MV-4-11 (cell line): ENCODE measurements around the gene CATSPERE.

Experiments
- DNase-seq: peaks from one replicate; lab custom pipeline; 2025; lab: John Stamatoyannopoulos, UW

Gene CATSPERE, protein sequence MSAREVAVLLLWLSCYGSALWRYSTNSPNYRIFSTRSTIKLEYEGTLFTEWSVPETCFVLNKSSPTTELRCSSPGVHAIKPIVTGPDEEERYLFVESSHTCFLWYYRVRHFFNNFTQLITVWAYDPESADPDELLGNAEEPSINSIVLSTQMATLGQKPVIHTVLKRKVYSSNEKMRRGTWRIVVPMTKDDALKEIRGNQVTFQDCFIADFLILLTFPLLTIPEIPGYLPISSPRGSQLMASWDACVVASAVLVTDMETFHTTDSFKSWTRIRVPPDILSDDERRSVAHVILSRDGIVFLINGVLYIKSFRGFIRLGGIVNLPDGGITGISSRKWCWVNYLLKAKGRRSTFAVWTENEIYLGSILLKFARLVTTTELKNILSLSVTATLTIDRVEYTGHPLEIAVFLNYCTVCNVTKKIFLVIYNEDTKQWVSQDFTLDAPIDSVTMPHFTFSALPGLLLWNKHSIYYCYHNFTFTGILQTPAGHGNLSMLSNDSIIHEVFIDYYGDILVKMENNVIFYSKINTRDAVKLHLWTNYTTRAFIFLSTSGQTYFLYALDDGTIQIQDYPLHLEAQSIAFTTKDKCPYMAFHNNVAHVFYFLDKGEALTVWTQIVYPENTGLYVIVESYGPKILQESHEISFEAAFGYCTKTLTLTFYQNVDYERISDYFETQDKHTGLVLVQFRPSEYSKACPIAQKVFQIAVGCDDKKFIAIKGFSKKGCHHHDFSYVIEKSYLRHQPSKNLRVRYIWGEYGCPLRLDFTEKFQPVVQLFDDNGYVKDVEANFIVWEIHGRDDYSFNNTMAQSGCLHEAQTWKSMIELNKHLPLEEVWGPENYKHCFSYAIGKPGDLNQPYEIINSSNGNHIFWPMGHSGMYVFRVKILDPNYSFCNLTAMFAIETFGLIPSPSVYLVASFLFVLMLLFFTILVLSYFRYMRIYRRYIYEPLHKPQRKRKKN

GRCh38 chr1:244461245-244462071 is at the start of gene CATSPERE:
CATSPERE (plus strand) TSS chr1:244461273; CDS start chr1:244461430, 157 bp downstream.
- peak; percentile 70 for DNase-seq

DNA sequence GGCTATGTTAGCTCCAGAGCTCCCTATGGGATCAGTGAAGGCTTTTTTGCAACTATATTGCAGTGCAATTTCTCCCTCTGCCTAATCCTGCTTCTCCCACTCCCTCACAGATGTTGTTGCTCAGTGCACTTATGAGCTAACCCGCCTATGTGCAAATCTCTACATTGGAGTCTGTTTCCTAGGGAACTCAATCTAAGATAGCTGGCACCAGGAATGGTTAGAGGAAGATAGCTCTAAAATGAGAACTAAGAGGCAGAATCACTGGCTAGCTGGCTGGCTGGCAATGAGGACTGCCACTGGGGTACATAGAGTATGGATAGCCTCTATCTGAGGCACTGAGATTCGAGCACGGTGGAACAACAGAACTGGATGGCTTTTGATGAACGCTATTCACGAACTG is 48.9 kb upstream of the CATSPERE start:
- DNase-seq, result no peak

GRCh38 chr1:244413736-244414135 is 47.3 kb upstream of the CATSPERE start:
- no peak for DNase-seq

- peak; percentile 2 for DNase-seq
These were observed 46.5 kb upstream of the CATSPERE start for GRCh38 chr1:244414543-244414942.

DNA sequence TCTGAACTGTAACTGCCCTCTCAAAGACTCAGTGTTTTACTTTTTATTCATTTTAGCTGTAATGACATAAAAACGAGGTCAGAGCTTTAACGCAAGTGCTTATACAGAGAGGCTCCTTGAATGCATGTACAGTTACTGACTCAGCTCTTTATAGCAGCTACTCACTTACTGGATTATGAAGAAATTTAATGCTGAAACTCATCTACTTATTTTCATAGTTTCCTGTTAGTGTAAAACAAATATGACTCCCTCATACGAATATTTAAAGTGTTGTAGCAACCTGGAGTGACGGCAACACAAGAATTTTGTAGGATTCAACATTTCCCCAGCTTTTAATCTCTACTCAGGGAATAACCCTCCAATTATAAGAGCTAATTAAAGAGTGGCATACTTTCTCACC is 42.0 kb upstream of the CATSPERE start:
- no peak for DNase-seq

DNA sequence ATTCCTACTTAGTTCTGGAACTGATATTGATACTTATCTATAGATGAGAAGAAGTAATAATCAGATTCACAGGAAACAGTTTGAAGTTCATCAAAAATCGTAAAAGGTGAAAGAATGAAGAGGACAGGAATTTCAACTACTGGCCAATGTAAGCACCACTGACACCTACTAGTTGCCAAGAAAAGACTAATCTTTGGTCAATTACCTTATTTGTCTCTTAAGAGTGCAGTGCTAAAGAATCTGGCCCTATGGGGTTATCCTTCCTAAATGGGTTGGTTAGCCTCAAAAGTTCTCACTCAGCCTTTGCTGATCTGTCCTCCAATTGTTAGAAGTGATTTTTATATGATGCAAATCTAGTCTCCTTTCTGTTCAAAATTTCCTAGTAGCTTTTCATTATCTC is 38.9 kb upstream of the CATSPERE start:
- no peak for DNase-seq

DNA sequence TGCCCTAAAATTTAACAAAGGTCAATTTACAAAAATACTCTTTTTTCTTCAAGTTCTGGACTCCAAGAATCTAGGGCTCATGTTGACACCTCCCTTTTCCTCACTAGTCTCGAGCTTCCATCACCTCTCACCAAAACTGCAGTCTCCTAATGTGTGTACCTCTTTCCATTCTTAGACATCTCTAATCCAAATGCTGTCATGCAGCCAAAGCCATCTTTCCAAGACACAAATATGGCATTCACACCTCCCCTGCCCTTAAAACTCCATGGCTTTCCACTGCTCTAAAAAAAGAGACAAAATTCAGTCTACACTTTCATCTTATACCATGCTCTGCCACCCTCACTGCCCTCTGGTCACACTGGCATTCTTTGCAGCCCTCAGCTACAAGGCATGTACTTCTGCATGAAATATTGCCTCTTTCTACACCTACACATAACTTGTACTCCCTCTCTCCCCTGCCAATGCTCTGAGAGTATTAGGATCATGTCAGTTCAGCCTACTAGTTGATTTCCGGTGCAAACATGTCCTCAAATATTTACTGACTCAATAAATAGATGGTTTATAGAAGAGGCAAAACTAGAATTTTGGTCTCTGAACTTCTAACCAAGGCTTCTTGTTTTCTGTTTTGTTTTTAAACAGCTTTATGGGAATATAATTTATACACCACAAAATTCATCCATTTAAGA is 36.3 kb upstream of the CATSPERE start:
- DNase-seq, result no peak

GRCh38 chr1:244427647-244428046 is 33.4 kb upstream of the CATSPERE start:
- no peak for DNase-seq

GRCh38 chr1:244429818-244430217 is 31.3 kb upstream of the CATSPERE start:
- no peak for DNase-seq

DNA sequence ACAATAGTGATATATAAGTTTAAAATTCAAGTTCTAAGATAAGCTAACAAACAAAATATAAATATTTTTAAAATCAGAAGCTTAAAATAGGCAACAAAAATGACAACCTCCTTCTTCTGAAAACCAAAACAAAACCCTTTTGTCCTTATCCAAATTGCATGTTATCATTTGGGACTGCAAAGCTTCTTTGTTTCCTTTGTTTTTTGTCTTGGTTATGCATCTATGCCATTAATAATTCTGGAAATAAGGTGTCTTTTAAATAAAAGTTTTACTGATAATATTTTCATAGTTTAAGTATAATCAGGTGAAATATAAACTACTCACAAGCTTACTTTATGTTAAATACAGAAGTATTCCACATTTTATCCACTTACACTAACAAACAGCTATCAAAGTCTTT is 29.9 kb upstream of the CATSPERE start:
- no peak for DNase-seq

- DNase-seq, result no peak
These were observed 25.4 kb upstream of the CATSPERE start for GRCh38 chr1:244435562-244436205.

DNA sequence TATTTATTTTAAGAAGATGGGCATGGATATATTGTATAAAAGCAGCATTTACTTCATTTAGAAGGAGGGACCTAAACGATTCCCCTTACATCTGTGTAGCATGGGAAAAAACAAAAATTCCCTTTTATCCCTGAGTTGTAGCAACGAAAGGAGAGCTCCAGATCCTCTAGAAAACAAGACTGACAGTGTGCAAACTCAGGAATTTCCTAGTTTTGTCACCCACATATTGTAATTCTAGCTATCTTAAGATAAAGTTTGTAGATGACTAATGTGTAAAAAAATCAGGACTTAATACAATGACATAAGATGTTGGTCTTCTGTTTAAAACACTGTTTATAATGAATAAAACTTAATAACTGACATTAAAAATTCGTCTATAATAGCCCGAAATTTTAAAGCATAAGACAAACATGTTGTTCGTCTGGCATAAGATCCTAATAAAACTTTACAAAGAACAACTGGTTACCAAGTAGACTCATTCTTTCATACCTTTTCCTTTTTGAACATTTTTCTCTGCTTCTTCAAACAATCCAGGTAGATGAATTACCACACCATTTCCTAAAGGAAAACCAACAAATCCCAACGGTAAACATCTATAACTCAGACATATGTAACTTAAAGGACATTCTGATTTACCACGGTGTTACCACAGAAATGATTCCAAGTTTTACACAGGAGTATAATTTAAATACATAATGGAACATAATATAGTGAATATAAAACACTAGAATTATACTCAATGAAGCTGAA is 24.6 kb upstream of the CATSPERE start:
- DNase-seq, result no peak

DNA sequence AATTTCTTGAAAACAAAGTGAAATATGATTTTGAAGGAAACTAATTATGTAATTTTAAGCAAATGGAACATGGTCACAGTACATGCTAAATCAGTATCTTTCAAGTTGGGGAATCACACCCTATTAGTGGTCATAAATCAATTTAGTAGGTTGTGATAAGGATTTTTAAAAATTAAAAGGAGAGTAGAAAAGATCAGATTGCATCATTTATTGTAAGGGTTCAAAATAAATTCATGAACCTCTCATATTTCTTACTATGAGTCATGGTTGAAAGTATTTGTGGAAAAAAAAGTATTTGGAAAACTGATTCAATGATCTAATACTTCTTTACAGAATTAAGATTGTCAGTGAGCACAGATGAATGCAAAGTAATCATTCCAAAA is 24.0 kb upstream of the CATSPERE start:
- DNase-seq, result no peak

- DNase-seq, result no peak
These were observed 21.6 kb upstream of the CATSPERE start for GRCh38 chr1:244439391-244440032.

DNA sequence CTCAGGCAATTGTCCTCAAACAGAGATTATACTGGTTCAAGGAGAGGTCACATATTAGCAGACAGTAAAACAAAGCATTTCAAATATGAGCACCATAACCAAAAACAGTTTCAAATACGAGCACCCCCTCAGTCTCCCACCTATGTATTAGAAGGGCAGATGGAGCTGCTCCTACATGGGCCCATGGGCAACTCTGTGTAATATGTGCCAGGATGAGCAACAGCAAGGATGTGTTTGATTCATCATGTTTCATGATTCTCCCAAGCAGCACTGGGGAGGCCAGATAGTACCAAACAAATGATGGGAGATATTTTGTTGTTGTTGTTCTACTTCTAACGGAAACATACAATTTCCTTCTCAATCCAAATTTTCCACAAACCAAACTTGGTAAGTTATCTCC is 18.2 kb upstream of the CATSPERE start:
- no peak for DNase-seq

DNA sequence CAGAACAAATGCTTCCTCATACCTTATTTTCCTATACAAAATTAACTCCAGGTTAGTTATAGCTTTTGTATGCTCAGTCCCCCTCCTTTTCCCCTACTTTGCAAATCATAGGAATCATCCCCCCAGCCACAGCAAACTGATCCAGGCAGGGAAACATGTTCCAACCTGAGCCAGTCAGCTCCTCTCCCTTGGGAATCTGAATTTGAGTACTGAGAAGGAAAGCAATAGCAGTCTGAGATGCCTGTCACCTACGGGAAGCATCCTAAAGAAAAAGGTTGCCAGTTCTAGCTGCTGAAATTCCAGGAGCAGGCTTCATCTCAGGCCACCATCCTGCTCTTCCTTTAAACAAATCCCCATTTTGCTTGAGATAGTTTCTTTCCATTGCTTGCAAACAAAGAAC is 16.2 kb upstream of the CATSPERE start:
- DNase-seq, result no peak

GRCh38 chr1:244445320-244446181 is 15.5 kb upstream of the CATSPERE start:
- DNase-seq, result no peak

DNA sequence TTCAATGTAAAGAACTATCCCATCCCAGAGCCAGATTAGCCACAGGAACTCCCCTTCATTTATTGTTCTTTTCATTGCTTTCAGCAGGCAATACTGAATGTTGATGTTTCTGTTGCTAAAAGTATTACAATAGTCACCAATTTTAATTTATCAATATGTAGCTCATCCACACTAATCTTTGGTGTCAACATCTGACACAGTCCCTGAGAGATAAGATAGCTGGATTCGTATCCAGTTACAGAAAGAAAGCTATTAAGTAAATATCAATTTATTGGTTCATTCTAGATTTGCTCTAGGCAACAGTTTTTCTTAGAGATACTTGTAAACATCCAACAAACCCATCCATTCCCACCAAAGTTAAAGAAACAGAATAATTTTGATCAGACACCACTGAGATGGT is 14.0 kb upstream of the CATSPERE start:
- no peak for DNase-seq

DNA sequence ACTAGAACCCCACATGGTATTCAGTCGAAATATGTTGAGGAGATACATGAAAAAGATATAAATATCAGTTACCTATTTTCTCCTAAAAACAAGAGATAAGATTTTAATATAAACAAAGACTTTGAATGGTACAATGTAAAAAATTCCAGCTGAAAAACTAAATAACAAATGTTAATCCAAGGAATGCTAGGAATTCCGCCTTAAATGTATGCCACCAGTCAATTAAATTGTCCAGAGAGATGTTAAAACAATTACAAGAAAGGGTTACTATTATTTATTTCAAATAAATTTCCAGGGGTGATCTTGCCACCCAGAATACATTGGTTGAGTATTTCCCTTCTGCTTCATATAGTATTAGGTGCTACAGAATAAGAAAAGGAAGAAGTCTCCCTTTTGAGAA is 13.5 kb upstream of the CATSPERE start:
- DNase-seq, result no peak
